ENCODE results near the gene SUPT3H.

Gene SUPT3H

DNA sequence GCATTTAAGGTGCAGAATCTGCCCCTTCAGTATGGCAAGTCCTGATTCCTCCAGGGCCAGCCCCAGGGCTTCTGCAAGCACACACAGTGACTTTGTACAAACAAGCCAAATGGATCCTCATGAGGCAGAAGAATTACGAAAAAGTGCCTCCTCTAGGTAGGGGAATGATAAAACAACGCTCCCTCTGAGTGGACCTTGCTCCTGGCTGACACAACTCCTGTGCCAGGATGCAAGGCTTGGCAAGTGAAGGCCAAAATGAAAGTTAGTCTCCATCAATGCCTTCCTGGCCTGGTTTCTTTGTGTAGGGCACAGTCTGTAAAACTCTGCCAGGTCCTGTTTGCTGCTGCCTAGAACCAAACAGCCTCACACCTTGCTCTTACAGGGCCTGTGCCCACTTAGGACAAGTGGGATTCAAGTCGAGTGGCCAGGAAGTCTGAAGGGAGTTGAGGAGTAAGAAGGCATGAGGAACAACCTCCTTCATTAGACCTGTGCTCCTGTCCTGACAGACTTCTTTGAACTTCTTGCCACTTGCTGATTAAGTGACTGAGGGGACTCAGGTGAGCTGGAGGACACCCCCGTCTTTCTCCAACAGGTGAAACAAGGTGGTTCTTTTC, 573.1 kb downstream of the SUPT3H start:
- no peak for DNase-seq (ENCODE audit: low read depth)
- H3K4me3 ChIP-seq (ENCODE audit: low read depth, low read length): no peak overlapping the region

DNA sequence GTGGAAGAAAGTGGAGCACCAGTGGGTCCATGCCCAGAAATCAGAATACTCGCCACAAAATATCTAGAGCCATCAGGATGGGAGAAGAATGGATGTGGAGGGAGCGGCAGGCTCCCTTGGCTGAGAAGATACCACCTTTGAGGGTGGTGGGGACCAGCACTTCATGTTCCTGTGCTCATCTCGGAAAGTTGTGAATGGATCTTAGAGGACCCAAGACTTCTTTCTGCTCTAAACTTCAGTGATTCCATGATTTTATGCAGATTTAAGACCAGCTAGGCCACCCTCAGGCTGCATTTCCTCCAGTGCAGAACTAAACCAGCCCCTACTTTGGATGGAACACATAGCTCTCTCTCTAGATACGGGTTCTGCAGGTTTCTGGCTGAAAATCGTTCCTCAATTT, 573.7 kb downstream of the SUPT3H start:
- no peak overlapping the region for H3K4me3 ChIP-seq (ENCODE audit: low read depth, low read length)
- no peak for DNase-seq (ENCODE audit: low read depth)

DNA sequence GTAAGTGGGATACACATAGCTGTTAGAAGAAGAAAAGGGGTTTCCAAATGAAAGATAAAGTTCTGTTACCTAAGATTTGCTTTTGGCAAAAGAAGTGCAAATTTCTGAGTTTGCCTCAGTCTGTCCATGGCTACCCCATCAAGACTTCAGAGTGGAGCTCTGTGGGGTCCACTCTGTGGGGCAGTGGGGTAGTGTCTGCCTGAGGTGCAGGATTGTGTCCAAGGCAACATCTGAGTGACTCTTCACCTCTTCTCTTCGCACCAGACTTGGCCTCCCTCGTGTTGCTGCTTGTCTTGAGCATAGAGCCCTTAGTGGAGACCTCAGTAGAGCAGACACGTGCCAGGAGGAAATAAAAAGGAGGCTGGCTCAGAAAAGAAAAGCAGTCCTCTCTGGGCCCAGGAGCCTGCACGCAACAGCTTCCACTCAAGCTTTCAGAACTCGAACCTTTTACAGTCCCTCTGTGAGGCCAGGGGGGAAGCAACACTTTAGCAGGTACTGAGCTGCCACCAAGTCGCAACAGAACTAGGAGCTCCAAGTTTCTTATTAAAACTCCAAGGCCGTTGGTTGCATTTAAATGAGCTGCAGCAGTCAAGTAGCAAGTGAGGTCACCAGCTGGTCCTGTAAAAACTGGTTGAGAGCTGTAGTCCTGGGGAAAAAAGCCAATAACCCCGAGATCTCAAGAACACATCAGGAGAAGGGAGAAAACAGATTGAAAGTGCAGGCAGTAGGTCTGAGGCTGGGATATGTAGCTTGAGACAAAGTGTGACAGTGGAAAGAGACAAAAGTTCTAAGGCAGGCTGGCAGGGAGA, 576.7 kb downstream of the SUPT3H start:
- H3K4me3 ChIP-seq (ENCODE audit: low read depth, low read length): no peak overlapping the region
- no peak for DNase-seq (ENCODE audit: low read depth)

DNA sequence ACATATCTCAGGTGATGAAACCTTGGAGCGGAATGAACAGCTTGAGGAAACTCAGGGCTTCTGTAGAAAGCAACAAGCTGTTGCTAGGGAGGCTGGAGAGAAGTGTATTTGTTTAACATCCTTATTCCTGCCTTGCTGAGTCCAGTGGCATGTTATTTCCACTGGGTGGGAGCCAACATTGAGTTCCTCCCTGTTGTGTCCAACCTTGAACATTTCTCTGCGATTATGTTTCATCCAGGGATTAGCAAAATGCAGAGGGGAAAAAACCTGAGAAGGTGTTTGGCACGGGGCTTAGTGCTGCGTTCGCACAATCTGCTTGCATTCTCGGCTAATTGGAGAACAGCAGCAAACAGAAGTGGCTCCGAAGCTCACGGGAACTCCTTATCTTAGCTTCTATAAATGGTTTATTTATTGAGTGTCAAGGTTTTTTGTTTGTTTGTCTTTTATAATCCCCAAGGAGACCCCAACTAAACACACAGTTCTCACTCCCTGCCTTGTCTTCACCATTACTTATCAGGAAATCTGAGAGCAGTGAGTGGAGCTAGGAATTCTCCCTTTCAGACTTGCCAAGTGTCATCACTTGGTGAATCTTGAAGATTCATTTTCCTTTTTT, 577.5 kb downstream of the SUPT3H start:
- no peak overlapping the region for H3K4me3 ChIP-seq (ENCODE audit: low read depth, low read length)
- peak; percentile 49 for DNase-seq (ENCODE audit: low read depth)

DNA sequence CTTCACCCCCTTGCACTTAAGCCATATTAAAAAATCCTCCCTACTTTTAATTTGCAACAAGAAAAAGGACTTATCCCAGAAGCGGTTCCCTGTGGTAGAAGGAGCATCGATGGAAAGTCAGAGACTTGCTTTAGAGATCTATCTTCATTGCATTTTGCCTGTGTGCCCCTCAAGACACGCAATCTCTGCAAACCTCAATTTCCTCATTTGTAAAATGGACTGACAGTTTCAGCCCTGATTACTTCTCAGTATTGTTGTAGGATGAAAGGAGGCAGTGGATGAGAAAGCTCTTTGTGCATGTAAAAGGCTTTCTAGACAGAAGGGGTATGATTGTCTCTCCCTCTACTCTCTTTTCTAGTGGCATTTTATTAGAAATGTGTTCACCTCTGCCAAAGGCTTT, 580.0 kb downstream of the SUPT3H start:
- H3K4me3 ChIP-seq (ENCODE audit: low read depth, low read length): no peak overlapping the region
- DNase-seq (ENCODE audit: low read depth): no peak

DNA sequence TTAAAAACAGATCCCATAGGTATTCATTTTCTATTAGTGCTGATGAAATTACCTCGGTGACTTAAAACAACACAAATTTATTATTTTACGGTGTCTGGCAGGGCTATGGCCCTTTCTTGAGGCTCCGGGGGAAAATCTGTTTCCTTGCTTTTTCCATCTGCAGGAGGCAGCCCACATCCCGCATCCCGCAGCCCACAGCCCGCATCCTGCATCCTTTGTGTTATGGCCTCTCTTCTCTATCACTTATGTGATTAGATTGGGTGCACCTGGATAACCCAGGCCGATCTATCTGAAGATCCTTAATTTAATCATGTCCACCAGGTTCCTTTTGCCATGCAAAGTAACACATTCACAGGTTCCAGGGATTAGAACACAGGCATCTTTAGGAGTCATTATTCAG, 582.4 kb downstream of the SUPT3H start:
- no peak for DNase-seq (ENCODE audit: low read depth)
- no peak overlapping the region for H3K4me3 ChIP-seq (ENCODE audit: low read depth, low read length)

DNA sequence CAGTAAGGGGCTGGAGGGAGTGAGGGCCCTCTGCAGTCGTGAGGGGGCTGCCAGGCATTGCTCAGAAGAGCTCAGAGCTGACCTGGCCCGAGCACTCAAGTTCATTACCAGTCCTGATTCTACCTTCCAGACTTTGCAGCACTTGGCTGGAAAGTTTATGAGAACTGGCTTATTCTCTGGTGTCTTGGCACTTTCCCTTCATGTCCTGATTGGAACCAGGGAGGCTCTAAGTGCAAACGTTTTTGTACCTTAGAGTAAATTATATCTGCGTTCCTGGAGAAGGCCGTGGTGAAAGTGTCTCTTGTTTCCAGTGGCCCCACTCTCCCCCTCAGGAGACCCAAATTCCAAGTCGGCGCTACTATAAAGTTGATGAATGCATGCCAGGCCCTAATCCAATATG, 587.9 kb downstream of the SUPT3H start:
- DNase-seq (ENCODE audit: low read depth): no peak
- no peak overlapping the region for H3K4me3 ChIP-seq (ENCODE audit: low read depth, low read length)

DNA sequence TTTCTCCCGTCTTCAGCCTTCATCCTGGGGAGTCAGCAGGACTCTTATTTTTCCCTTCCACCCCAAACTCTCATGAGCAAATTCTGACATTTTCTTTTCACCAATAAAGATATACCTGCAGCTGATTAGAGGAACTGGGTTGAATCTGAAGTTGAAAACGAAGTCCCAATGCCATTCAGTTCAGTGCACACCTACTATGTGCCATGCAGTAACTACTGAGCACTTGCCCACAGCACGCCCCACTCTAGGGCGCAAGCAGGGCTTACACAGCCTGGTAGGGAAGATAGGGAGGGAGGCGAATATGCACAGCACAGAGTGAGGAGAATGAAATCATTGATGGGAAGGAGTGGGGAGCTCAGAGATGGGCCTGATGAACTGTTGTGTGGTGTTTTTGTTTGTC, 588.7 kb downstream of the SUPT3H start:
- no peak for DNase-seq (ENCODE audit: low read depth)
- H3K4me3 ChIP-seq (ENCODE audit: low read depth, low read length): no peak overlapping the region

DNA sequence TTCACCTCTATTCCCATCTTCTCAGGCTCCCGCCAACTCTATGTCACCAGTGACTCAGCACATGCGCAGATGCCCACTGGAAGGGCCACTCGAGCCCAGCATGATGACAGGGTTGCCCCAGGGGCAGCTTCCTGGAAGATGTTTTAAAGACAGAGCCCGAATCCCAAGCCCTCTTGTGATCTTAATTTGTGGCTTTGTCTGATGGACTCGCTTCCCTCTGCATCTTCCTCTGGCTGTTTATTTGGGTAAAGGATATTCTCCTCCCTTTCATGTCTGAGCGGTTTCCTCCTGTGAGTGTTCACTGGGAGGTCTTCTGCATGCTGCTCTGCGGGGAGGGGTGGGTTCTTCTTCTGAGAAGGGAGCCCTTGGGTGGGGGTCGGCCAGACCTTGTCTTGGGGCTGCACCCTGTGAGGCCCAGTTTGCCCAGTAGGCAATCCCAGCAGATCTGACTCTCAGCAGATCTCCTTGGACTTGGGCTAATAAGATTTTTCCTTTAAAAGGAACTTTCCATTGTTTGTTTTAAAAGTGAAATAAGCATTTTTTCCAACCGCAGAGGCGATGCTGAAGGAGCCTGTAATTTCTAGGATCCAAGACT, 589.2 kb downstream of the SUPT3H start:
- DNase-seq (ENCODE audit: low read depth): no peak
- H3K4me3 ChIP-seq (ENCODE audit: low read depth, low read length): no peak overlapping the region

DNA sequence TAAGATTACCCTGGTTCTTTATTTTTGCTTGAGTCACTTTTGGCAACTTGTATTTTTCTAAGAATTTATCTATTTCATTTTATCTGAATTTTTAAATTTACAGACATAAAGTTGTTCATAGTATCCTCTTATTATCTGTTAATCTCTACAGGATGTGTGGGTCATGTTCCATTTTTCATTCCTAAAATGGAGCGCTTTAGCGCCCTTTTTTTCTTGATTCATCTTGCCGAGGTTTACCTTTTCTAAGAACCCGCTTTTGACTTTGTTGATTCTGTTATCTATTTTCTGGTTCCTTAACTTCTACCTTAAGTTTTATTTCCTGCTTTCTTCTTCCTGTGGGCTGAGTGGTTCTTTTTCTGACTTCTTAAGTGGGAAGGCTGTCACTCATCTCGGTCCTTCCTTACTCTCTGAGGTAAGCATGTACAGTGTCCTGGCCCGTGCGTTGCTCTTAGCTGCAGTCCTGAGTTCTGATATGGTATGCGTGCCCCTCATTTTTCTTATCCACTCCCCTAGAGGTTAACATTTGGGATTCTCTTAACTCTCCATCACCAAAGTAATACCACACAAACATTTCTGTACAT, 590.4 kb downstream of the SUPT3H start:
- no peak overlapping the region for H3K4me3 ChIP-seq (ENCODE audit: low read depth, low read length)
- DNase-seq (ENCODE audit: low read depth): no peak

DNA sequence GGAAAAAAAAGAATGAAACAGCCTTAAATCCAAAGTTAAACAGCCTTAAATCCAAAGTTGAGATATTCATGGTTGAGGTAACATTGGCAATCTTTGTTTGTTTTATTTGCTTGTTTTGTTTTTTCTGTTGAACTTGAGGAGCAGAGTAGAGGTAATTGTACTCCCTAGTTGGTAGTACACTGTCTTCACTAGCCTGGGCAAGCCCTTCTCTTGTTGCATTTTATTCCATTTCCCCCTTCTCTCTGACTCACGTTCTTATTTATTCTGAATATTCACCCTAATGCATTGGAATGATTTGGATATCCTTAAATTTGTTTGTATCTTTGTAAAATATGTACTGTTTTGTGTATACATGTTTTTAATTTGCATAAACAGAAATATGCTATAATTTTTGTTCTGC, 592.6 kb downstream of the SUPT3H start:
- no peak for DNase-seq (ENCODE audit: low read depth)
- H3K4me3 ChIP-seq (ENCODE audit: low read depth, low read length): no peak overlapping the region

DNA sequence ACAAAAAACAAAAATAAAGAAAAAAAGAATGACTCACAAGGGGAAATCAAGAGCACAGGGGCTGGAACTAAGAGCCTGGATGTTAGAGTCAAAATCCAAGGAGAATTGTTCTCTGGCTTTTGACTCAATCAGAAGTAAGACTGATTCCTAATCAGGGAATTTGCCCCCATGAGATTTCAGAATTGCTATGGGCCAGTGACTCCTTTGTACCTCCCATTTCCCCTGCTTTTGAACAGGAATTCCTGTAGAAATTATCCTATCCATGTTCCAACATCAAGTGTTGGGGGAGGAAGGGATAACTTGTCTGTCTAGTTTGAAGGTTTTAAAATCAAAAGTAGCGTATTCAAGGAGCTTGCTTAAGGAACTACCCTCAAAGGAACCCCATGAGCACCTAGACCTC, 593.5 kb downstream of the SUPT3H start:
- no peak for DNase-seq (ENCODE audit: low read depth)
- no peak overlapping the region for H3K4me3 ChIP-seq (ENCODE audit: low read depth, low read length)

DNA sequence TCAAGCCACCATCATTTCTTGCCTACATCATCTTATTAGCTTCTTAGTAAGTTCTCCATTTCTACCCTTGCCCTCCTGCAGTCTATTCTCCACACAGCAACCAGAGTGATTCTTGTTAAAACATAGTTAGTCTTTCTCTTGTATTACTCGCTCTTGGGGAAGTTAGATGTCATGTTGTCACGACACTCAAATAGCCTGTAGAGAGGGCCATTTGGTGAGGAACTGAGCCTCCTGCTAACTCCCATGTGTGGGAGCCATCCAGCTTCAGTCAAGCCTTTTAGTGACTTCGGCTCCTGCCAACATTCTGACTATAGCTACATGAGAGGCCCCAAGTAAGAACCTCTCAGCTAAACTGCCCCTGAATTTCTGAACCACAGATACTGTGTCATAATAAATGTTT, 594.8 kb downstream of the SUPT3H start:
- DNase-seq (ENCODE audit: low read depth): no peak
- no peak overlapping the region for H3K4me3 ChIP-seq (ENCODE audit: low read depth, low read length)

DNA sequence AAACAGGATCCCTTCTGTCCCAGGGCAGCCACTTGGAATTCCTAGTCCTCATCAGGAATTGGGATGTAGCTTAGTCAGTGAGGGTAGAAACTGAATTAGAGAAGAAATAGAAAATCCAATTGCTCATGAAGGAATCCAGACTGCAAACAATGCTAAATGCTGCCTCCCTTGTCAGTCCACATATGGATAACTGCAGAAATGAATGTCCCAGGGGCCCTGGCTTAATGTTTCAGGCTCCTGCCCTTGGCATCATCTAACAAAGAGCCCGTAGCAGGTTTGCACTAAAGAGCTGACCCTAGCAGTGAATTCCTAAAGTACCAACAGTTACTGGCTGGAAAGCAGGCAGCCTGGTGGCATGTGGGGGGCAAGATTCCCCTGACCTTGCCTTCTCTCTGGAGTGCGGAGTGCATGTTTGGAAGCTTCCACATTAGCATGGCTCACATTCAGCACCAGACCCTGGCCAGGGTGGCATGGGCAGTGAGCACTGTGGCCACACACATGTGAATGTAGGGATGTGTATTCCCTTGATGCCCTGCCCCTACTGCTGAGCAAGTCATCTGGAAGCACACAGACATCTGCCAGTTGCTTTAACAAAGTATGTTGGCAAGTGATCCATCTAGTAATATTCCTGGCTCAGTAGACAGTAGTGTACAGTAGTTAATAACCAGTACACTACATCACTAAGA, 595.7 kb downstream of the SUPT3H start:
- H3K4me3 ChIP-seq (ENCODE audit: low read depth, low read length): no peak overlapping the region
- DNase-seq (ENCODE audit: low read depth): no peak

DNA sequence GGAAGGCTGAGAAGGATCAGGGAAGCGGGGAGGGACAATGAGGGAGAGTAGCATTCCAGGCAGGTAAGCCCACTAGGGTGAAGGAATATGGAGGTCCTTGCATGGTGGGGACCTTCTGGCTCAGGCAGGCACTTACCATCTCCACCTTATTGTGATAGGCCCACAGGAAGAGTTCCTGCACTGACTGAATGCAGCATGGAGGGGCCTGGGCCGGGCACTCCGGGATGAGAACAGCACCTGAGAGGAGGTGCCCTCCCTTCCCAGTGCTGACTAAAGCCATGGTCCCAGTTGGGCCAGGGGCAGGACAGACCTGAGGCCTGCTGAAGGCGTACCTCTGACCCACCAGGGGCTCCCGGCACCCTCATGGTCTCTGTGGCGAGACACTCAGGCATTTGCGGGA, 597.6 kb downstream of the SUPT3H start:
- no peak for DNase-seq (ENCODE audit: low read depth)
- H3K4me3 ChIP-seq (ENCODE audit: low read depth, low read length): no peak overlapping the region

DNA sequence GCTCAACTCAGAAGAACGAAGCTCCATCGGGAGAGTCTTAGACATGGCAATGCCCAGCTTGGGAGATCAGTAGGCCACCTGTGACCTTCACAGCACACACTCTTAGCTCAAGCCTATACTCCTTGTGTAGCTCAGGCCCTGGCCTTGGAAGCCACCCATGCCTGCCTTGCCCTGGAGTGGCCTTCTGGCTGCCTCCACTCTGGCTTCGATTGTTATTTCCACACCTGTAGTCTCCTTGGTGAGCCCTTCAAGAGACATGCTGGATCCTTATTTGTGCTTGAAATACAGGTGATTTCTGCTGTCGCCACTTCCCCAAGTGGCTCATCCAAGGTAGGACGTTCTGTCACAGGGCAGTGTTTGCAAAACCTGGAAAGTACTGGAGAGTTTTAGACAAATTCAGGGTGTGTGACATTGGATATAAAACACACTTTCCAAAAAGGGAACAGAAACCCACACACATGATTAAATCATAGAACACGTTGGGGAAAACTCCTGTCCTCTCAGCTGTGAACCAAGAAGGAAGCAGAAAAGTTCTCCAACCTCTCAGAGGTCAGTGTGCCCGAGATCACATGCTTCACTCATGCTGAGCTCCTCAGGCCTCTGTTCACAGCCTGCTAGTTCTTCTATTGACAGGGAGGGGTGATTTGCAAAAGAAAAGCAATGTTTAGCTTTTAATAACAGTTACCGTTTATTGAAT, 598.5 kb downstream of the SUPT3H start:
- no peak for DNase-seq (ENCODE audit: low read depth)
- H3K4me3 ChIP-seq (ENCODE audit: low read depth, low read length): no peak overlapping the region
